Measurements from ENCODE around the gene RUFY1.

GRCh38 chr5:179605026-179605833 is 54.9 kb downstream of the RUFY1 start:
- TF ChIP-seq CTCF (optimal IDR thresholded peaks at IDR 0.05 in 1 of 3, IDR thresholded peaks at IDR 0.05 in 1 of 3, conservative IDR thresholded peaks at IDR 0.05 in 1 of 3; ENCODE audit: extremely low read depth in 1 of 3, insufficient read depth in 2 of 3, low read length in 3 of 3), result no peak
- TF ChIP-seq EZH2 (IDR thresholded peaks at IDR 0.05; ENCODE audit: low read length), result no peak
